ENCODE measurements around the gene C21orf58.

C21orf58 gene

GRCh38 chr21:46354046-46354445 is 30.4 kb upstream of the C21orf58 start:
- no peak for TF ChIP-seq CTCF (conservative IDR thresholded peaks at IDR 0.05; ENCODE audit: low read depth)
- no peak overlapping the region for H3K27ac ChIP-seq
- POLR2A ChIA-PET (ENCODE audit: low non-redundant PET): no interaction called here
- CTCF ChIA-PET: interaction anchor here (0.7 kb wide), 1 partner anchor 211 kb away, joined by 3 read pairs; no protein-coding TSS in a partner anchor
- no peak for DNase-seq (ENCODE audit: low spot score)

DNA sequence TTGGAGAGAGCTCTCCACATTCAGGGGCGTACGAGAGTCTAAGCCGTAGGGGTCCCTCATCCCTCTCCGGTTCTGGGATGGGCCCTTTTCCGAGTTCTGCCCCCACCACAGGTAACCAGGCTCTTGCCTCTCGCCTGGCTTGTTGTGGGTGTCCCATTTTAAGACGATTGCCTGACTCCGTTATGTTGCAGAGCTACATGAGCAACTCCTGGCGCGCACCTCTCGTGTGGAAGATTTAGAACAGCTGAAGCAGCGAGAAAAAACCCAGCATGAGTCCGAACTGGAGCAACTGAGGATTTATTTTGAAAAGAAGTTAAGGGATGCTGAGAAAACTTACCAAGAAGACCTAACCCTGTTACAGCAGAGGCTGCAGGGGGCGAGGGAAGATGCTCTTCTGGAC is 29.2 kb upstream of the C21orf58 start:
- ChIA-PET CTCF (interaction anchor here (0.6 kb wide), 1 partner anchor 757 kb away, joined by 3 read pairs; no protein-coding TSS in a partner anchor), POLR2A (ENCODE audit: low non-redundant PET) (no interaction called here)
- no peak overlapping the region for H3K27ac ChIP-seq
- TF ChIP-seq CTCF (conservative IDR thresholded peaks at IDR 0.05; ENCODE audit: low read depth): no peak
- DNase-seq (ENCODE audit: low spot score): no peak

DNA sequence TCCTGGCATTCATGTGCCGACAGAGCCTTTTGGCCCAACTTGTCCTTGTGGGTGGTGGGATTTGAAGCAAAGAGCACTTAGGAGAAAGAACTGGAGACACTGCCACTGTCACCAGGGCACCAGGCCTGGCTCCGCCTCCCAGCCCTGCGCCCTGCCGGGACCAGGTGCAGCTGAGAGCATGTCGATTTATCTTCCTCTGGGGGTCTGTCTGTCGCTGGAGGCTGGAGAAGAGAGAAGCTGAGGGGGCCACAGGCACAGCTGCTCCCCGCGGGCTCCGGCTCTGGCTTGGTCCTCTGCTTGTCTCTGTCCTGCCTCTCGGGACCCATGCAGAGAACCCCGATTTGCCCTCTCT is 28.5 kb upstream of the C21orf58 start:
- H3K27ac ChIP-seq: no peak overlapping the region
- DNase-seq (ENCODE audit: low spot score): no peak
- no peak for TF ChIP-seq CTCF (conservative IDR thresholded peaks at IDR 0.05; ENCODE audit: low read depth)
- POLR2A ChIA-PET (ENCODE audit: low non-redundant PET): no interaction called here
- CTCF ChIA-PET: no interaction called here

DNA sequence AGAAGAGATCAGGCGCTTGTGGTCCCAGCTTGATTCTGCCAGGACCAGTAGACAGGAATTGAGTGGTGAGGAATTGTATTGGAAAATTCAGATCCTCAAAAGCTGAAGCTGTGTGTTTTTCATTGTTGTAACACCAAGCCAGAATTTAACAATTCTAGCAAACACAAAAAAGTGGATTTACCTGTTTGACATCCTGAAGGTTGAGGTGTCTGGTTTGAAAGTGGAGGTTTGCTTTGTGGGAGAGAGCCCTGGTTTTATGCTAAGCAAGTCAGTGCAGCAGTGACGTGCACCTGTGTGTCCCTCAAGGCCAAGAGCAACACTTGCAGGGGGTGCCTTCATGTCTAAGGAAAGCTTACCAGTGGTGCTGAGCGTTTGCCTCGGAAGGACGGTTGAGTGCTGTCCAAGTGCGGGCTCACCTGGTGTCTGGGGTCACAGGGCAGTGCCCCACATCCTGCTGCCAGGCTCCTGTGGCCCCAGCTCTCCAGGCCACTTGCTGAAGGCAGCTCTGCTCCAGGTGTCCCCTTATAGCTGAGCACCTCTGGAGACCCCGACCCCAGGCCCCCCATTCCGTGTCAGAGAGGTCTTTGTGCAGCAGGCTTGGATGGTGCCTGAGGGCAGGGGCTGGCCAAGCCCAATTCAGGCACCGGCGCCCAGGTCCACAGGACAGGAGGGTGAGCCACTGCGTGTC is 27.9 kb upstream of the C21orf58 start:
- no peak for DNase-seq (ENCODE audit: low spot score)
- CTCF ChIA-PET: no interaction called here
- H3K27ac ChIP-seq: no peak overlapping the region
- TF ChIP-seq CTCF (conservative IDR thresholded peaks at IDR 0.05; ENCODE audit: low read depth): no peak
- POLR2A ChIA-PET (ENCODE audit: low non-redundant PET): no interaction called here

DNA sequence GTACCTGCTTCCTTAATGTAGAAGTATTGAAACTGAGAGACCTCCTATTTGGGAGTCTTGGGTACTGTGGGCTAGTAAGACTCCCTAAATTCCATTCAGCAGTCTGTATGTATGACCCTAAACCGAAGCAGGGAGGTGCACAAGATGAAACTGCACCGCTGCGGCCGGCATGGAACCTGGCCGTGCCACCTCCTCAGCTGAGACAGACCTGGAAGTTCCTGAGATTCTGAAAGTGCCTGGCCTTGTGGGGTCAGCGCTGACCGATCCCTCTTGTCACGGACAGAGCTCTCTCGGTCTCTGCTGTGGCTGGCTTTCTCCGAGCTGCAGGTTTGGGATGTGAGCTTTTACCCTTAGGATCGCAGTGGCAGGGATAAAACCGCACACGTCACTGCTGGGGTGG is 27.3 kb upstream of the C21orf58 start:
- ChIA-PET POLR2A (ENCODE audit: low non-redundant PET) (no interaction called here), CTCF (no interaction called here)
- no peak overlapping the region for H3K27ac ChIP-seq
- no peak for DNase-seq (ENCODE audit: low spot score)
- TF ChIP-seq CTCF (conservative IDR thresholded peaks at IDR 0.05; ENCODE audit: low read depth): no peak

- CTCF ChIA-PET: no interaction called here
- TF ChIP-seq CTCF (conservative IDR thresholded peaks at IDR 0.05; ENCODE audit: low read depth): no peak
- POLR2A ChIA-PET (ENCODE audit: low non-redundant PET): no interaction called here
- H3K27ac ChIP-seq: no peak overlapping the region
- no peak for DNase-seq (ENCODE audit: low spot score)
Measured at GRCh38 chr21:46350571-46350970, 26.9 kb upstream of the C21orf58 start.

Measured in RWPE1 (cell line).